OCI-LY7 (cell line): ENCODE results near the gene UNC5A. TPM values are rescaled to one million over a fixed set of nuclear protein-coding genes. Genes with fewer than 3 reads are reported as not detected.

ENCODE experiments used
- BruUV-seq: library from RNA; stranded (reverse); fragments of 400-500 nt; replicated peaks from 2 replicates; lab custom pipeline; 2021; lab: Mats Ljungman, UMichigan
- CTCF ChIA-PET: fragments of 300-600 bp; sonication (Branson Sonifier 250); formaldehyde crosslinking; loops from one replicate; lab custom pipeline; 2022; ENCODE audit warnings: antibody characterized with exemption; ENCODE audit not compliant: unreplicated experiment; lab: Charles Lee
- POLR2A ChIA-PET: fragments of 300-600 bp; sonication (Branson Sonifier 250); formaldehyde crosslinking; loops from one replicate; lab custom pipeline; 2022; ENCODE audit warnings: antibody characterized with exemption; lab: Charles Lee
- DNase-seq: peaks from one replicate; pipeline ENCODE4 v3.0.0-alpha.2; 2015; ENCODE audit warnings: low spot score
- H2AFZ ChIP-seq: fragments of 200-600 bp; sonication (generic), shearing (Covaris generic); 2 replicates; pipeline ENCODE4 v1.6.1; 2014; ENCODE audit warnings: mild to moderate bottlenecking, antibody characterized with exemption, low read length, moderate library complexity
- H3K27ac ChIP-seq: fragments of 200-600 bp; sonication (generic); 2 replicates; pipeline ENCODE4 v1.5.1; 2014; ENCODE audit warnings: mixed run types, low read depth, mild to moderate bottlenecking, moderate library complexity, low read length, inconsistent platforms; ENCODE audit not compliant: poor library complexity, severe bottlenecking
- H3K36me3 ChIP-seq: fragments of 200-600 bp; sonication (generic); 2 replicates; pipeline ENCODE4 v1.6.1; 2014; ENCODE audit warnings: mild to moderate bottlenecking, antibody characterized with exemption, low read length, moderate library complexity, mixed read lengths; ENCODE audit not compliant: insufficient read depth
- H3K4me1 ChIP-seq: fragments of 200-600 bp; sonication (generic); 2 replicates; pipeline ENCODE4 v1.5.1; 2014; ENCODE audit warnings: mild to moderate bottlenecking, low read length; ENCODE audit not compliant: insufficient read depth, poor library complexity, severe bottlenecking
- H3K4me2 ChIP-seq: fragments of 200-600 bp; sonication (generic); 2 replicates; pipeline ENCODE4 v1.6.1; 2014; ENCODE audit warnings: mild to moderate bottlenecking, low read length
- H3K4me3 ChIP-seq: fragments of 200-600 bp; sonication (generic); 2 replicates; pipeline ENCODE4 v1.5.1; 2014; ENCODE audit warnings: mild to moderate bottlenecking, low read depth, low read length; ENCODE audit not compliant: poor library complexity, severe bottlenecking
- H3K79me2 ChIP-seq: fragments of 200-600 bp; sonication (generic); 2 replicates; pipeline ENCODE4 v1.6.1; 2016; ENCODE audit warnings: low read depth, mild to moderate bottlenecking, low read length, moderate library complexity, mixed read lengths; ENCODE audit not compliant: insufficient read depth
- H3K9me2 ChIP-seq: fragments of 200-600 bp; sonication (generic); 2 replicates; pipeline ENCODE4 v1.6.1; 2016; ENCODE audit warnings: mild to moderate bottlenecking, low read length, mixed read lengths; ENCODE audit not compliant: insufficient read depth
- H3K9me3 ChIP-seq: fragments of 200-600 bp; sonication (generic); 2 replicates; pipeline ENCODE4 v1.6.1; 2014; ENCODE audit warnings: mild to moderate bottlenecking, mixed run types, low read length, mixed read lengths
- H4K20me1 ChIP-seq: fragments of 200-600 bp; sonication (generic); 2 replicates; pipeline ENCODE4 v1.6.1; 2014; ENCODE audit warnings: mild to moderate bottlenecking, antibody characterized with exemption, low read length, moderate library complexity, mixed read lengths; ENCODE audit not compliant: insufficient read depth
- CTCF ChIP-seq: fragments of 200-600 bp; sonication (generic); conservative IDR thresholded peaks from 2 replicates; pipeline ENCODE4 v1.5.1; 2014; ENCODE audit warnings: mild to moderate bottlenecking, antibody characterized with exemption, low read length, moderate library complexity, mixed read lengths
- EZH2phosphoT487 ChIP-seq: fragments of 200-600 bp; sonication (generic); IDR thresholded peaks from 2 replicates; pipeline ENCODE4 v1.6.1; 2018; ENCODE audit warnings: low read depth, borderline replicate concordance, mild to moderate bottlenecking, mixed run types, antibody characterized with exemption, low read length, moderate library complexity, mixed read lengths
- intact Hi-C: fragments of 100-400 bp; cut with micrococcal nuclease; formaldehyde crosslinking; loops from one replicate; pipeline ENCODE4 v1.10.0; 2022; ENCODE audit not compliant: unreplicated experiment
- total RNA-seq, 2 experiments: library from RNA; depleted of rRNA in 1 of 2; stranded (reverse); fragments of >200 nt in 1 of 2; shearing (Covaris generic) in 1 of 2; gene quantifications; 2 replicates each; pipeline ENCODE4 v1.2.3, GENCODE V29; 2014 to 2022

UNC5A gene
- total RNA-seq, 2 experiments from 2014 or later = not detected

GRCh38 chr5:176921714-176922113 is 111.4 kb downstream of the UNC5A start:
- CTCF ChIA-PET = no interaction called here
- no TSS peak for BruUV-seq
- no peak overlapping the region for H2AFZ ChIP-seq

GRCh38 chr5:176922817-176923216 is 112.5 kb downstream of the UNC5A start:
- Histone ChIP-seq H4K20me1 (no peaks in the 10 kb centered on the region; the same call in 1 of the 2 replicates), H3K9me3 (no peaks in the 10 kb centered on the region), H3K9me2 (no peaks in the 10 kb centered on the region), H3K4me2 (no peak overlapping the region), H3K4me1 (no peaks in the 10 kb centered on the region), H3K4me3 (no peak overlapping the region), H3K27ac (no peak overlapping the region), H3K36me3 (peaks cover 53% of the 10 kb centered on the region), H3K79me2 (no peaks in the 10 kb centered on the region), H2AFZ (no peak overlapping the region)
- CTCF ChIA-PET = no interaction called here
- intact Hi-C loops = no loop called here
- DNase-seq = no peak
- no peak for TF ChIP-seq EZH2phosphoT487
- TF ChIP-seq CTCF = no peak
- POLR2A ChIA-PET = interaction anchor here (1.7 kb wide), 1 partner anchor 16 kb away, joined by 4 read pairs; no protein-coding TSS in a partner anchor
- no TSS peak for BruUV-seq

More at GRCh38 chr5:176921714-176922113, 111.4 kb downstream of the UNC5A start:
- no peak overlapping the region for H3K4me3 ChIP-seq
- H3K9me3 ChIP-seq = no peaks in the 10 kb centered on the region
- peaks cover 54% of the 10 kb centered on the region for H3K36me3 ChIP-seq
- no peak for TF ChIP-seq EZH2phosphoT487
- no peak for TF ChIP-seq CTCF
- POLR2A ChIA-PET = interaction anchor here (0.7 to 1.7 kb wide), 2 partner anchors 17 to 386 kb away, joined by 3 to 4 read pairs; no protein-coding TSS in a partner anchor
- H3K79me2 ChIP-seq = no peaks in the 10 kb centered on the region
- H3K4me1 ChIP-seq = no peaks in the 10 kb centered on the region
- DNase-seq = no peak
- no peaks in the 10 kb centered on the region; the same call in 1 of the 2 replicates for H4K20me1 ChIP-seq
- no peak overlapping the region for H3K4me2 ChIP-seq
- no peaks in the 10 kb centered on the region for H3K9me2 ChIP-seq
- H3K27ac ChIP-seq = no peak overlapping the region
- intact Hi-C loops = no loop called here

- Histone ChIP-seq H4K20me1 (no peaks in the 10 kb centered on the region), H3K36me3 (peaks cover 59% of the 10 kb centered on the region), H2AFZ (no peak overlapping the region), H3K9me2 (no peaks in the 10 kb centered on the region), H3K4me1 (peaks cover 9% of the 10 kb centered on the region), H3K79me2 (no peaks in the 10 kb centered on the region), H3K27ac (no peak overlapping the region), H3K9me3 (no peaks in the 10 kb centered on the region), H3K4me2 (no peak overlapping the region), H3K4me3 (no peak overlapping the region)
- no TSS peak for BruUV-seq
- no peak for DNase-seq
- CTCF ChIA-PET = no interaction called here
- intact Hi-C loops = no loop called here
- POLR2A ChIA-PET = no interaction called here
- no peak for TF ChIP-seq CTCF
- TF ChIP-seq EZH2phosphoT487 = no peak
Observed at GRCh38 chr5:176927562-176927961, 117.2 kb downstream of the UNC5A start.
